GM23248 (cell line): ENCODE measurements around the gene GID4. TPM values are rescaled to one million over a fixed set of nuclear protein-coding genes. Genes with fewer than 3 reads are reported as not detected.

Experiments used
- DNase-seq: peaks from one replicate; pipeline ENCODE4 v3.0.0-alpha.2; 2015
- H2AFZ ChIP-seq: fragments of 200-600 bp; sonication (generic); 2 replicates; pipeline ENCODE4 v1.6.1; 2016; ENCODE audit warnings: antibody characterized with exemption
- H3F3A ChIP-seq: fragments of 200-600 bp; sonication (generic); 2 replicates; pipeline ENCODE4 v1.6.1; 2016; ENCODE audit warnings: mild to moderate bottlenecking, antibody characterized with exemption, mixed run types; ENCODE audit not compliant: insufficient read depth
- H3K27ac ChIP-seq: fragments of 200-600 bp; sonication (generic); 2 replicates; pipeline ENCODE4 v1.5.1; 2016; ENCODE audit warnings: mild to moderate bottlenecking
- H3K27me3 ChIP-seq: fragments of 200-600 bp; sonication (generic); replicated peaks from 2 replicates; pipeline ENCODE4 v1.6.1; 2016; ENCODE audit warnings: mild to moderate bottlenecking; ENCODE audit not compliant: insufficient read depth
- H3K36me3 ChIP-seq: fragments of 200-600 bp; sonication (generic); 2 replicates; pipeline ENCODE4 v1.6.1; 2016; ENCODE audit warnings: low read depth, mild to moderate bottlenecking
- H3K4me1 ChIP-seq: fragments of 200-600 bp; sonication (generic); 2 replicates; pipeline ENCODE4 v1.6.1; 2016; ENCODE audit warnings: mild to moderate bottlenecking; ENCODE audit not compliant: insufficient read depth
- H3K4me2 ChIP-seq: fragments of 200-600 bp; sonication (generic); one replicate; pipeline ENCODE4 v1.6.1; 2016; ENCODE audit warnings: mild to moderate bottlenecking; ENCODE audit not compliant: unreplicated experiment
- H3K4me3 ChIP-seq: fragments of 200-600 bp; sonication (generic); 2 replicates; pipeline ENCODE4 v1.5.1; 2016; ENCODE audit warnings: mild to moderate bottlenecking
- H3K79me2 ChIP-seq: fragments of 200-600 bp; sonication (generic); 2 replicates; pipeline ENCODE4 v1.6.1; 2016; ENCODE audit warnings: mild to moderate bottlenecking; ENCODE audit not compliant: insufficient read depth
- H3K9ac ChIP-seq: fragments of 200-600 bp; sonication (generic); 2 replicates; pipeline ENCODE4 v1.6.1; 2016; ENCODE audit warnings: mild to moderate bottlenecking
- H3K9me2 ChIP-seq: fragments of 200-600 bp; sonication (generic); 2 replicates; pipeline ENCODE4 v1.6.1; 2016; ENCODE audit warnings: mixed run types, mild to moderate bottlenecking, moderate library complexity; ENCODE audit not compliant: insufficient read depth
- H3K9me3 ChIP-seq: fragments of 200-600 bp; sonication (generic); one replicate; pipeline ENCODE4 v1.6.1; 2017; ENCODE audit warnings: low read depth
- H4K20me1 ChIP-seq: fragments of 200-600 bp; sonication (generic); 2 replicates; pipeline ENCODE4 v1.6.0; 2016; ENCODE audit not compliant: insufficient read depth
- EZH2 ChIP-seq: fragments of 200-600 bp; sonication (generic); IDR thresholded peaks from 2 replicates; pipeline ENCODE4 v1.6.1; 2018; ENCODE audit warnings: antibody characterized with exemption, mild to moderate bottlenecking; ENCODE audit not compliant: insufficient read depth, poor library complexity, severe bottlenecking
- EZH2phosphoT487 ChIP-seq: fragments of 200-600 bp; sonication (generic); IDR thresholded peaks from 2 replicates; pipeline ENCODE4 v1.6.1; 2018; ENCODE audit warnings: antibody characterized with exemption, moderate library complexity, mild to moderate bottlenecking, low read depth; ENCODE audit not compliant: insufficient read depth
- WGBS, 2 experiments: methylation state at CpG; one replicate each; pipeline ENCODE4 v1.1.6; 2015 to 2017; ENCODE audit warnings: low lambda C conversion rate in 2 of 2, low coverage in 1 of 2; ENCODE audit errors: missing lambda C conversion rate in 2 of 2; 5-methylcytosine and 5-hydroxymethylcytosine counted together
- in situ Hi-C: fragments of 300-500 bp; cut with MboI; formaldehyde crosslinking; loops from 2 replicates; pipeline ENCODE4 v1.15.0; 2020
- polyA plus RNA-seq: library from polyadenylated mRNA; unstranded; fragments of >200 nt; fragmentation: Nextera tagmentation; extraction: Ambion mirVana; gene quantifications from 2 replicates; pipeline ENCODE4 v1.2.1, GENCODE V29; 2016
- total RNA-seq: library from RNA; depleted of rRNA; stranded (reverse); fragments of >200 nt; shearing (Covaris generic); gene quantifications from 2 replicates; pipeline ENCODE4 v1.2.3, GENCODE V29; 2014

Gene GID4
- total and polyA plus RNA-seq, 2 experiments from 2014 or later = 7.2 to 10.2 TPM

GRCh38 chr17:18059283-18059682, 20.1 kb downstream of the GID4 start:
- H3K4me1 ChIP-seq = no peaks in the 10 kb centered on the region
- no peaks in the 10 kb centered on the region for H3K79me2 ChIP-seq
- no peaks in the 10 kb centered on the region for H4K20me1 ChIP-seq
- H3K9ac ChIP-seq = no peak overlapping the region
- H3F3A ChIP-seq = no peaks in the 10 kb centered on the region
- peaks cover 11% of the 10 kb centered on the region; the same call in 1 of the 2 replicates for H3K36me3 ChIP-seq
- in situ Hi-C loops = no loop called here
- H3K4me3 ChIP-seq = no peak overlapping the region
- H3K4me2 ChIP-seq = no peak overlapping the region
- H3K27ac ChIP-seq = no peak overlapping the region
- no peaks in the 10 kb centered on the region for H3K9me3 ChIP-seq
- no peaks in the 10 kb centered on the region for H3K9me2 ChIP-seq
- TF ChIP-seq EZH2phosphoT487 = no peak
- TF ChIP-seq EZH2 = no peak
- no peaks in the 10 kb centered on the region for H3K27me3 ChIP-seq
- H2AFZ ChIP-seq = no peak overlapping the region
- no peak for DNase-seq
- WGBS, 2 experiments = 84 to 90% methylated on average over 5 of the region's 5 CpGs

DNA sequence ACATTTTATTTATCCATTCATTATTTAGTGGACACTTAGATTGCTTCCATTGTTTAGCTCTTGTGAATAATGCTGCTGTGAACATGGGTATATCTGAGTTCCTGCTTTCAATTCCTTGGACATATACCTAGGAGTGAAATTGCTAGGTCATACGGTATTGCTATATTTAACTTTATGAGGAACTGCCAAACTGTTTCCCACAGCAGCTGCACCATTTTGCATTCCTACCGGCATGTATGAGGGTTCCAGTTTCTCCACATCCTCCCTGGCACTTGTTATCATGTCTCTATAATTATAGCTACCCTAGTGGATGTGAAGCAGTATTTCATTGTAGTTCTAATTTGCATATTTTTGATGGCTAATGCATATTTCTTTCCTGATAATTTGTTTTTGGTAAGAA, 24.8 kb downstream of the GID4 start:
- Histone ChIP-seq H3K27ac (no peak overlapping the region), H3K27me3 (no peaks in the 10 kb centered on the region), H3K9ac (no peak overlapping the region), H3K9me2 (no peaks in the 10 kb centered on the region), H3K4me2 (no peak overlapping the region), H4K20me1 (no peaks in the 10 kb centered on the region), H2AFZ (no peak overlapping the region), H3F3A (no peaks in the 10 kb centered on the region), H3K4me3 (no peak overlapping the region), H3K4me1 (no peaks in the 10 kb centered on the region), H3K36me3 (no peaks in the 10 kb centered on the region; the same call in 1 of the 2 replicates), H3K9me3 (no peaks in the 10 kb centered on the region), H3K79me2 (no peaks in the 10 kb centered on the region)
- no peak for DNase-seq
- 64 to 70% methylated on average over 2 of the region's 2 CpGs for WGBS, 2 experiments
- TF ChIP-seq EZH2 (no peak), EZH2phosphoT487 (no peak)
- in situ Hi-C loops = no loop called here

- H3K9me2 ChIP-seq = no peaks in the 10 kb centered on the region
- no peaks in the 10 kb centered on the region for H3K27me3 ChIP-seq
- no peaks in the 10 kb centered on the region; the same call in 1 of the 2 replicates for H3K36me3 ChIP-seq
- H3K9ac ChIP-seq = no peak overlapping the region
- WGBS, 2 experiments = 91 to 96% methylated on average over 10 to 11 of the region's 11 CpGs
- no peak overlapping the region for H3K4me3 ChIP-seq
- no peak overlapping the region for H3K4me2 ChIP-seq
- H3K9me3 ChIP-seq = no peaks in the 10 kb centered on the region
- no peaks in the 10 kb centered on the region for H3K79me2 ChIP-seq
- no peak overlapping the region for H3K27ac ChIP-seq
- H3K4me1 ChIP-seq = 0 out of 2 replicates have a peak, but pooled peaks cover 1% of the 10 kb centered on the region
- no peaks in the 10 kb centered on the region for H3F3A ChIP-seq
- in situ Hi-C loops = no loop called here
- H4K20me1 ChIP-seq = no peaks in the 10 kb centered on the region
- DNase-seq = no peak
- TF ChIP-seq EZH2phosphoT487 = no peak
- no peak for TF ChIP-seq EZH2
- no peak overlapping the region for H2AFZ ChIP-seq
Measured at GRCh38 chr17:18065546-18065945, 26.3 kb downstream of the GID4 start.

DNA sequence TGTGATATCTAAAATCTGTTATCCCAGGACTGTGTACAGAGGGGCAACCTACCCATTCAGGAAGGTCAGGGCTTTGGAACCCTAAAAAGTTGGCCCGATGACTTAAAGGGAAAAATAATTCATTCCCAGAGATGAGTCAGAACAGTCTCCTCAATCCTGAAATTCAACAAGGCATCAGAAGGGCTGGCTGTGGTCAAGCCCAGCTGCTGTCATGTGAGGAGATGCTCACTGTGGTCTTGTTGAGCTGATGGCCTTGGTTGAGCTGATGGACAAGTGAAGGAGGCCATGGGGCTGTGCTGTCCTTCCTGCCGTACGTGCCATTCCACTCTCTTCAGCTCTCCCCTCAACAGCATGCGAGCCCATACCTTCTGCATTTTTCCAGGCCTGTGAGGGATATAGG, 27.7 kb downstream of the GID4 start:
- Histone ChIP-seq H3K9me3 (no peaks in the 10 kb centered on the region), H4K20me1 (no peaks in the 10 kb centered on the region), H3K9me2 (no peaks in the 10 kb centered on the region), H3K27ac (no peak overlapping the region), H3K36me3 (no peaks in the 10 kb centered on the region; the same call in 1 of the 2 replicates), H3K4me3 (no peak overlapping the region), H3F3A (no peaks in the 10 kb centered on the region), H3K27me3 (no peaks in the 10 kb centered on the region), H2AFZ (no peak overlapping the region), H3K4me2 (no peak overlapping the region), H3K79me2 (no peaks in the 10 kb centered on the region), H3K4me1 (peaks cover 9% of the 10 kb centered on the region), H3K9ac (no peak overlapping the region)
- in situ Hi-C loops = no loop called here
- no peak for TF ChIP-seq EZH2
- no peak for TF ChIP-seq EZH2phosphoT487
- DNase-seq = no peak
- 94 to 99% methylated on average over 4 of the region's 4 CpGs for WGBS, 2 experiments

- Histone ChIP-seq H3K4me1 (peaks cover 9% of the 10 kb centered on the region), H3K79me2 (no peaks in the 10 kb centered on the region), H2AFZ (no peak overlapping the region), H3K36me3 (no peaks in the 10 kb centered on the region), H3K4me2 (no peak overlapping the region), H3K9me3 (no peaks in the 10 kb centered on the region), H3F3A (no peaks in the 10 kb centered on the region), H3K9me2 (no peaks in the 10 kb centered on the region), H3K4me3 (no peak overlapping the region), H4K20me1 (no peaks in the 10 kb centered on the region), H3K27me3 (no peaks in the 10 kb centered on the region), H3K9ac (no peak overlapping the region), H3K27ac (no peak overlapping the region)
- in situ Hi-C loops = no loop called here
- no peak for DNase-seq
- WGBS, 2 experiments = 95 to 100% methylated on average over 2 of the region's 2 CpGs
- TF ChIP-seq EZH2phosphoT487 = no peak
- no peak for TF ChIP-seq EZH2
Measured at GRCh38 chr17:18069101-18069500, 29.9 kb downstream of the GID4 start.
